Transverse colon (tissue), 4 donors: Measurements from ENCODE around the gene MLF2. TPM values are rescaled to one million over a fixed set of nuclear protein-coding genes. Genes with fewer than 3 reads are reported as not detected.

ENCODE experiments used
- DNase-seq: peaks from one replicate; pipeline ENCODE4 v3.0.0-alpha.2; 2019
- H3K27ac ChIP-seq, 4 donors: fragments of 200-600 bp; sonication (generic); 2 replicates each; pipeline ENCODE4 v1.5.1; 2016 to 2018; ENCODE audit warnings: inconsistent platforms in 4 of 4
- H3K27me3 ChIP-seq: fragments of 200-600 bp; sonication (generic); 2 replicates; pipeline ENCODE4 v1.5.1; 2017; ENCODE audit warnings: inconsistent platforms
- H3K36me3 ChIP-seq, 4 donors: fragments of 200-600 bp; sonication (generic); 2 replicates each; pipeline ENCODE4 v1.5.1; 2017 to 2019; ENCODE audit warnings: inconsistent platforms in 4 of 4
- H3K4me1 ChIP-seq, 4 donors: fragments of 200-600 bp; sonication (generic); 2 replicates each; pipeline ENCODE4 v1.5.1; 2017 to 2020; ENCODE audit warnings: inconsistent platforms in 4 of 4
- H3K4me3 ChIP-seq, 4 donors: fragments of 200-600 bp; sonication (generic); 1 replicate in 1 of 4; 2 replicates in 3 of 4; pipeline versions ENCODE4 v1.5.1 to v1.6.1; 2017 to 2019; ENCODE audit warnings: inconsistent platforms in 4 of 4
- H3K9me3 ChIP-seq, 2 donors: fragments of 200-600 bp; sonication (generic); 2 replicates each; pipeline ENCODE4 v1.5.1; 2017 to 2019; ENCODE audit warnings: inconsistent platforms in 2 of 2
- EP300 ChIP-seq: sonication (generic); formaldehyde crosslinking; IDR thresholded peaks from one replicate; pipeline ENCODE4 v1.6.1; 2017; ENCODE audit warnings: antibody characterized with exemption, low read depth
- POLR2A ChIP-seq: fragments of 450-650 bp; IDR thresholded peaks from one replicate; pipeline ENCODE4 v1.6.1; 2016; ENCODE audit warnings: antibody characterized with exemption, mild to moderate bottlenecking, moderate library complexity
- POLR2AphosphoS5 ChIP-seq, 3 donors: sonication (generic); formaldehyde crosslinking; IDR thresholded peaks; one replicate each; pipeline ENCODE4 v1.6.1; 2016; ENCODE audit warnings: antibody characterized with exemption in 3 of 3
- WGBS, 2 donors: methylation state at CpG; one replicate each; pipeline ENCODE4 v1.1.5; 2018; ENCODE audit warnings: low coverage in 1 of 2; 5-methylcytosine and 5-hydroxymethylcytosine counted together
- in situ Hi-C, 4 donors: fragments of 200-750 bp; cut with MboI; loops; one replicate each; pipeline versions ENCODE4 v1.15.0 to v1.15.1; 2017; ENCODE audit warnings: low sequenced_read_pairs in 3 of 4, low pct_ligation_motif_present in 1 of 4, low pct_unique_long_range_greater_than_20kb in 1 of 4
- intact Hi-C: fragments of 100-400 bp; cut with DNase I; formaldehyde crosslinking; loops from one replicate; pipeline ENCODE4 v1.15.1; 2023; ENCODE audit warnings: low total_unique reads
- total RNA-seq, 4 donors: library from RNA; depleted of rRNA; stranded (reverse); fragments of >200 nt; gene quantifications; one replicate each; pipeline ENCODE4 v1.1.0, GENCODE V29; 2016
- TF ChIP-seq, protein P1 (sequence below), 5 experiments: fragments of 200-600 bp in 3 of 5; fragments of 450-650 bp in 2 of 5; sonication (generic) in 3 of 5; IDR thresholded peaks; 1 replicate in 2 of 5; 2 replicates in 3 of 5; pipeline ENCODE4 v1.5.1; 2016 to 2017; ENCODE audit warnings: antibody characterized with exemption in 5 of 5, inconsistent platforms in 3 of 5, mild to moderate bottlenecking in 2 of 5, moderate library complexity in 1 of 5

Gene MLF2
- total RNA-seq, 4 donors from 2014 or later, result 100 to 360 (median 164) TPM

DNA sequence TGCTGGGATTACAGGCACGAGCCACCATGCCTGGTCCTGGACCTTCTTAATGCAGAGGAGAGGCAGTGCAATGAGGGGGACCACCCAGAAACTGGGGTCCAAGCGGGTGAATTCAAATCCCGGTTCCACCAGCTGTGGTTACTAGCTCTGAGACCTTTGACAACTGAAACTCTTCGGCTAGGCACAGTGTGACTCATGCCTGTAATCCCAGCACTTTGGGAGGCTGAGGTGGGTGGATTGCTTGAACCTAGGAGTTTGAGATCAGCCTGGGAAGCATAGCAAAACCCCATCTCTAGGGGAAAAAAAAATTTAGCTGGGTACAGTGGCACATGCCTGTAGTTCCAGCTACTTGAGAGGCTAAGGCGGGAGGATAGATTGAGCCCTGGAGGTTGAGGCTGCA, 31.4 kb upstream of the MLF2 start:
- no peak overlapping the region for H3K4me3 ChIP-seq
- H3K9me3 ChIP-seq, result no peaks in the 10 kb centered on the region
- TF ChIP-seq EP300 (no peak), POLR2AphosphoS5 (IDR thresholded peaks at IDR 0.05) (no peak), POLR2A (no peak)
- TF ChIP-seq, protein P1, sequence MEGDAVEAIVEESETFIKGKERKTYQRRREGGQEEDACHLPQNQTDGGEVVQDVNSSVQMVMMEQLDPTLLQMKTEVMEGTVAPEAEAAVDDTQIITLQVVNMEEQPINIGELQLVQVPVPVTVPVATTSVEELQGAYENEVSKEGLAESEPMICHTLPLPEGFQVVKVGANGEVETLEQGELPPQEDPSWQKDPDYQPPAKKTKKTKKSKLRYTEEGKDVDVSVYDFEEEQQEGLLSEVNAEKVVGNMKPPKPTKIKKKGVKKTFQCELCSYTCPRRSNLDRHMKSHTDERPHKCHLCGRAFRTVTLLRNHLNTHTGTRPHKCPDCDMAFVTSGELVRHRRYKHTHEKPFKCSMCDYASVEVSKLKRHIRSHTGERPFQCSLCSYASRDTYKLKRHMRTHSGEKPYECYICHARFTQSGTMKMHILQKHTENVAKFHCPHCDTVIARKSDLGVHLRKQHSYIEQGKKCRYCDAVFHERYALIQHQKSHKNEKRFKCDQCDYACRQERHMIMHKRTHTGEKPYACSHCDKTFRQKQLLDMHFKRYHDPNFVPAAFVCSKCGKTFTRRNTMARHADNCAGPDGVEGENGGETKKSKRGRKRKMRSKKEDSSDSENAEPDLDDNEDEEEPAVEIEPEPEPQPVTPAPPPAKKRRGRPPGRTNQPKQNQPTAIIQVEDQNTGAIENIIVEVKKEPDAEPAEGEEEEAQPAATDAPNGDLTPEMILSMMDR (IDR thresholded peaks at IDR 0.05), result no peak
- DNase-seq, result no peak
- intact Hi-C loops (loop anchor here (5.0 kb wide), 1 partner anchor 37 kb away; no protein-coding TSS in a partner anchor), in situ Hi-C loops (no loop called here)
- no peaks in the 10 kb centered on the region for H3K36me3 ChIP-seq
- H3K27ac ChIP-seq, result no peak overlapping the region
- H3K4me1 ChIP-seq, result peaks cover 0 to 10% (median under 1%) of the 10 kb centered on the region in 4 donors
- no peaks in the 10 kb centered on the region for H3K27me3 ChIP-seq
- 75% methylated on average over 5 of the region's 5 CpGs; no CpG with 5 or more reads in 1 of the 2 donors for WGBS, 2 donors

DNA sequence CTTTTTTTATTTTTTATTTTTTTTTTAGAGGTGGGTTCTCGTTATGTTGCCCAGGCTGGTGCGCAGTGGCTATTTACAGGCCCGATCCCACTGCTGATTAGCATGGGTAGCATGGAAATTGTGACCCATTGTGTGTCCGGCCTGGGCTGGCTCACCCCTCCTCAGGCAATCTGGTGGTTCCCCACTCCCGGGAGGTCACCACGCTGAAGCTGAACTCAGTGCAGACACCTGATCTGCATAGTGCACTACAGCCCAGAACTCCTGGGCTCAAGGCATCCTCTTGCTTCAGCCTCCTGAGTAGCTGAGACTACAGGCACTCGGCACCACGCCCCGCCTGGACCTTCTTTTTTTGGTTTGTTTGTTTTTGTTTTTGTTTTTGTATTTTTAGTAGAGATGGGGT, 30.9 kb upstream of the MLF2 start:
- peaks cover 0 to 13% (median 2%) of the 10 kb centered on the region in 4 donors for H3K4me1 ChIP-seq
- no peaks in the 10 kb centered on the region for H3K9me3 ChIP-seq
- H3K36me3 ChIP-seq, result no peaks in the 10 kb centered on the region
- H3K27me3 ChIP-seq, result no peaks in the 10 kb centered on the region
- no peak overlapping the region for H3K27ac ChIP-seq
- intact Hi-C loops, result loop anchor here (5.0 kb wide), 1 partner anchor 37 kb away; no protein-coding TSS in a partner anchor
- H3K4me3 ChIP-seq, result no peak overlapping the region
- TF ChIP-seq POLR2A (no peak), POLR2AphosphoS5 (IDR thresholded peaks at IDR 0.05) (no peak), EP300 (no peak)
- TF ChIP-seq, protein P1 (IDR thresholded peaks at IDR 0.05), result no peak
- in situ Hi-C loops, result no loop called here
- WGBS, 2 donors, result 85 to 100% methylated on average over 3 to 9 of the region's 9 CpGs
- DNase-seq, result no peak

DNA sequence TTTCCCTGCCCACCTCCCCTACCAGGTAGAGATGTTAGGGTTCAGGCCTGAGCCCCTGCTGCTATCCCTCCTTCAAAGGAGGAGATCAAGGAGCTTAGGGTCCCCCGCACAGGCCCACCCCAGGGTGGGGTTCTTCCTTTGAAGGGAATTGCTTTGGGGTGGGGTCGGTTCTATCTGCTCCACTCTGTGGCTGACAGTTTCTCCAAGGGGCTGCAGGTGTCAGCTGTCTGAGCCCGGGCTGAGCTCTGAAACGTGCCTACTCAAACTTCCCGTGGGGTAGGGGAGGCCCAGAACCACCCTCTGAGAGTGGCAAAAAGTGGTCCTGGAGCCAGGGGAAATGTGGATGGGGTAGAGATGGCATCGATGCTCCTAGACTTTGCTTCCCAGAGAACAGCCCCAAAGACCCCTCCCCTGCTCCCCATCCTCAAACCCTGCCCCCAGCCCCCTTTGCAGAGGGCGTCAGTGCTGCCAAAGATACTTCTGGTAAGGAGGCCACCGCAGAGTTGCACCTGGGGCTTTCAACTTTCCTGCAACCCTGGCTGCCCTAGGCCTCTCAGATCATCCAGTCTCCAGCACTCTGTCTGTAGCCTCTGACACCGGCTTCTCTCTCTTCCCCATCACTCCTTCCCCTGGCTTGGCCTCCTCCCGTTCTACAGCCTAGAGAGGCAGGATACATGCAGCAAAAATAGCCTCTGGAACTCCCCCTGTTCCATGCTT, 30.1 kb upstream of the MLF2 start:
- H3K9me3 ChIP-seq, result no peaks in the 10 kb centered on the region
- intact Hi-C loops, result loop anchor here (5.0 kb wide), 1 partner anchor 36 kb away; no protein-coding TSS in a partner anchor
- no peaks in the 10 kb centered on the region for H3K36me3 ChIP-seq
- H3K4me1 ChIP-seq, result peaks cover 4 to 21% (median 7%) of the 10 kb centered on the region in 4 donors
- no peak for DNase-seq
- H3K4me3 ChIP-seq, result no peak overlapping the region
- 74 to 100% methylated on average over 1 to 10 of the region's 10 CpGs for WGBS, 2 donors
- H3K27me3 ChIP-seq, result no peaks in the 10 kb centered on the region
- in situ Hi-C loops, result no loop called here
- H3K27ac ChIP-seq, result no peak overlapping the region
- TF ChIP-seq, protein P1 (IDR thresholded peaks at IDR 0.05), result no peak
- no peak for TF ChIP-seq POLR2A
- TF ChIP-seq EP300, result no peak
- TF ChIP-seq POLR2AphosphoS5 (IDR thresholded peaks at IDR 0.05), result no peak

DNA sequence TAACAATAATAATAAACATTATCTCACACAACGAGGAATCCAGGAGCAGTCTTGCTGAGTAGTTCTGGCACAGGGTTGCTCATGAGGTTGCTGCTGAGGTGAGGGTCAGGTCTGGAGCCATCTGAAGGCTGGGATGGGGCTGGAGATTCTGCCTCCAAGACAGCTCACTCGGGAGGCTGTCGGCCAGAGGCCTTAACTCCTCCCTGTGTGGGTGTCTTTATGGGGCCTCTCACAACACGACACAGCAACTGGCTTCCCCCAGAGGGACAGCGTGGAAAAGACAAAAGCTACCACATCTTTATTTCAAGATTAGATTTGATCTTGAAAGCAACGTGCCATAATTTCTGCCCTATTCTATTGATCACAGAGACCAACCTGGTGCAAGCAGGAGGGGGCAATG, 29.2 kb upstream of the MLF2 start:
- Histone ChIP-seq H3K4me1 (peaks cover 4 to 25% (median 8%) of the 10 kb centered on the region in 4 donors), H3K4me3 (no peak overlapping the region), H3K36me3 (no peaks in the 10 kb centered on the region), H3K9me3 (no peaks in the 10 kb centered on the region), H3K27ac (no peak overlapping the region), H3K27me3 (no peaks in the 10 kb centered on the region)
- in situ Hi-C loops (no loop called here), intact Hi-C loops (loop anchor here (5.0 kb wide), 1 partner anchor 35 kb away; no protein-coding TSS in a partner anchor)
- WGBS, 2 donors, result 77 to 100% methylated on average over 1 to 6 of the region's 6 CpGs
- no peak for TF ChIP-seq POLR2AphosphoS5 (IDR thresholded peaks at IDR 0.05)
- TF ChIP-seq, protein P1 (IDR thresholded peaks at IDR 0.05), result no peak
- TF ChIP-seq POLR2A, result no peak
- no peak for TF ChIP-seq EP300
- DNase-seq, result no peak
